Measurements from ENCODE around the gene CSAD.

DNA sequence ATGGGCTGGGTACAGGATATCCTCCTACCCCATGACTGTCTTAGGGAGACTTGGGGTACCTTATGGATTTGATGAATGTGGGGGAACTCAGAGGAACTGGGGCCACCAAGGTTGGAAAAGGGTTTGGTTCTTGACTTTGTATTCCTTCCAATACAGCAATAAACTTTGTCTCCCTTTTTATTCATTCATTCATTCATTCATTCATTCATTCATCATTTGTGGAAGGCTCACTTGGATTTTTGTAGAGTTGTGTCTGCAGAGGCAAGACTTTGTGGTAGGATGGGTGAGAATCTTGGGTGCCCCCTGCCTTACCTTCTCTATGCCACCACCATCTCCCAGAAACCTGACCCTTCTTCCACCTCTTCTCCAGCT lies 56.4 kb downstream of the CSAD start:
- TF ChIP-seq ISL1 (CRISPR knock-in tag; IDR thresholded peaks at IDR 0.05), result no peak
- TF ChIP-seq ZFP30 (CRISPR knock-in tag; IDR thresholded peaks at IDR 0.05), result no peak
- TF ChIP-seq ZFP3 (CRISPR knock-in tag; IDR thresholded peaks at IDR 0.05), result no peak
- no peak for TF ChIP-seq ZC3H10 (CRISPR knock-in tag; IDR thresholded peaks at IDR 0.05)
- no peak for TF ChIP-seq ZNF8 (CRISPR knock-in tag; IDR thresholded peaks at IDR 0.05)
- no peak for TF ChIP-seq PATZ1 (CRISPR knock-in tag; IDR thresholded peaks at IDR 0.05; ENCODE audit: borderline replicate concordance)
- TF ChIP-seq, protein P1, sequence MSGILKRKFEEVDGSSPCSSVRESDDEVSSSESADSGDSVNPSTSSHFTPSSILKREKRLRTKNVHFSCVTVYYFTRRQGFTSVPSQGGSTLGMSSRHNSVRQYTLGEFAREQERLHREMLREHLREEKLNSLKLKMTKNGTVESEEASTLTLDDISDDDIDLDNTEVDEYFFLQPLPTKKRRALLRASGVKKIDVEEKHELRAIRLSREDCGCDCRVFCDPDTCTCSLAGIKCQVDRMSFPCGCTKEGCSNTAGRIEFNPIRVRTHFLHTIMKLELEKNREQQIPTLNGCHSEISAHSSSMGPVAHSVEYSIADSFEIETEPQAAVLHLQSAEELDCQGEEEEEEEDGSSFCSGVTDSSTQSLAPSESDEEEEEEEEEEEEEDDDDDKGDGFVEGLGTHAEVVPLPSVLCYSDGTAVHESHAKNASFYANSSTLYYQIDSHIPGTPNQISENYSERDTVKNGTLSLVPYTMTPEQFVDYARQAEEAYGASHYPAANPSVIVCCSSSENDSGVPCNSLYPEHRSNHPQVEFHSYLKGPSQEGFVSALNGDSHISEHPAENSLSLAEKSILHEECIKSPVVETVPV (CRISPR knock-in tag; IDR thresholded peaks at IDR 0.05), result no peak
- TF ChIP-seq TSHZ2 (CRISPR knock-in tag; IDR thresholded peaks at IDR 0.05), result no peak
- TF ChIP-seq ARNTL (CRISPR knock-in tag; IDR thresholded peaks at IDR 0.05; ENCODE audit: borderline replicate concordance, low read depth), result no peak
- TF ChIP-seq ESRRG (CRISPR knock-in tag; IDR thresholded peaks at IDR 0.05), result no peak
- no peak for TF ChIP-seq POU6F1 (CRISPR knock-in tag; IDR thresholded peaks at IDR 0.05; ENCODE audit: borderline replicate concordance, low read depth)
- TF ChIP-seq, protein P2, sequence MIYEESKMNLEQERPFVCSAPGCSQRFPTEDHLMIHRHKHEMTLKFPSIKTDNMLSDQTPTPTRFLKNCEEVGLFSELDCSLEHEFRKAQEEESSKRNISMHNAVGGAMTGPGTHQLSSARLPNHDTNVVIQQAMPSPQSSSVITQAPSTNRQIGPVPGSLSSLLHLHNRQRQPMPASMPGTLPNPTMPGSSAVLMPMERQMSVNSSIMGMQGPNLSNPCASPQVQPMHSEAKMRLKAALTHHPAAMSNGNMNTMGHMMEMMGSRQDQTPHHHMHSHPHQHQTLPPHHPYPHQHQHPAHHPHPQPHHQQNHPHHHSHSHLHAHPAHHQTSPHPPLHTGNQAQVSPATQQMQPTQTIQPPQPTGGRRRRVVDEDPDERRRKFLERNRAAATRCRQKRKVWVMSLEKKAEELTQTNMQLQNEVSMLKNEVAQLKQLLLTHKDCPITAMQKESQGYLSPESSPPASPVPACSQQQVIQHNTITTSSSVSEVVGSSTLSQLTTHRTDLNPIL (CRISPR knock-in tag; IDR thresholded peaks at IDR 0.05; ENCODE audit: low read depth), result no peak

Measured in SK-N-SH treated with all-trans-retinoic acid at 6 μM for 48 hours (cell line).